K562 (cell line): ENCODE measurements around the gene ARID3A. TPM values are rescaled to one million over a fixed set of nuclear protein-coding genes. Genes with fewer than 3 reads are reported as not detected.

ENCODE experiments used
- ATAC-seq: fragments of 200-7000 bp; cut with Tn5 transposase; 3 replicates; pipeline ENCODE4 v1.9.1; 2020; ENCODE audit warnings: moderate library complexity
- BruUV-seq: library from RNA; stranded (reverse); fragments of 400-500 nt; replicated peaks from 2 replicates; lab custom pipeline; 2021; lab: Mats Ljungman, UMichigan
- CTCF ChIA-PET: fragments of 300-600 bp; formaldehyde crosslinking; extraction: SDS; loops from one replicate; lab custom pipeline; 2021; ENCODE audit warnings: low intra/inter-chr PET ratio; lab: Yijun Ruan, JAX
- POLR2A ChIA-PET: fragments of 300-600, 350-650 bp; sonication (Branson Sonifier 250); formaldehyde crosslinking; extraction: SDS; loops from one replicate; lab custom pipeline; 2021; ENCODE audit warnings: antibody characterized with exemption, inconsistent platforms; lab: Yijun Ruan, JAX
- DNase-seq, 4 experiments: peaks; one replicate each; pipeline versions ENCODE4 v3.0.0 to v3.0.0-alpha.2; 2011 to 2018; ENCODE audit warnings: low spot score in 3 of 4, mixed read lengths in 3 of 4; ENCODE audit errors: extremely low read depth in 1 of 4
- FAIRE-seq: peaks from 2 replicates; lab custom pipeline; 2011; peaks lifted over from hg19 to GRCh38; lab: Jason Lieb, UNC
- H2AFZ ChIP-seq: 2 replicates; pipeline ENCODE4 v1.6.0; 2011; ENCODE audit warnings: low read depth, low read length, control low read depth, inconsistent platforms
- H3K27ac ChIP-seq: fragments of 200-600 bp; 3 replicates; pipeline ENCODE4 v1.8.0; 2011; ENCODE audit warnings: low read depth, mild to moderate bottlenecking, control low read depth, inconsistent platforms, low read length, moderate library complexity, mixed read lengths; ENCODE audit errors: extremely low read depth
- H3K27me3 ChIP-seq, 2 experiments: fragments of 300-600 bp in 1 of 2; 2 replicates in 1 of 2; 3 replicates in 1 of 2; pipeline versions ENCODE4 v1.6.0 to v1.8.0; 2011; ENCODE audit warnings: inconsistent platforms in 2 of 2, low read length in 2 of 2, mild to moderate bottlenecking in 1 of 2, mixed read lengths in 1 of 2, moderate library complexity in 1 of 2; ENCODE audit not compliant: control insufficient read depth in 2 of 2, insufficient read depth in 2 of 2
- H3K36me3 ChIP-seq: fragments of 300-600 bp; 3 replicates; pipeline ENCODE4 v1.8.0; 2011; ENCODE audit warnings: mild to moderate bottlenecking, low read length, inconsistent platforms; ENCODE audit not compliant: control insufficient read depth, insufficient read depth
- H3K4me1 ChIP-seq, 2 experiments: fragments of 200-600 bp in 1 of 2; replicated peaks in 1 of 2; 2 replicates in 1 of 2; 3 replicates in 1 of 2; pipeline versions ENCODE4 v1.5.1 to v1.8.0; 2011; ENCODE audit warnings: inconsistent platforms in 2 of 2, low read length in 2 of 2, mild to moderate bottlenecking in 1 of 2, mixed read lengths in 1 of 2, moderate library complexity in 1 of 2; ENCODE audit not compliant: control insufficient read depth in 2 of 2, insufficient read depth in 2 of 2
- H3K4me2 ChIP-seq: 2 replicates; pipeline ENCODE4 v1.6.1; 2011; ENCODE audit warnings: low read length, control low read depth, inconsistent platforms, mixed read lengths; ENCODE audit not compliant: insufficient read depth
- H3K4me3 ChIP-seq: fragments of 200-600 bp; sonication (generic), shearing (Covaris generic); 2 replicates; pipeline ENCODE4 v1.5.1; 2016; ENCODE audit warnings: control low read depth, inconsistent platforms
- H3K79me2 ChIP-seq: fragments of 200-600 bp; 3 replicates; pipeline ENCODE4 v1.8.0; 2011; ENCODE audit warnings: low read length, inconsistent platforms; ENCODE audit not compliant: control insufficient read depth, insufficient read depth
- H3K9ac ChIP-seq, 2 experiments: 2 replicates each; pipeline versions ENCODE4 v1.6.0 to v1.6.1; 2011; ENCODE audit warnings: low read depth in 2 of 2, low read length in 2 of 2, control low read depth in 1 of 2, inconsistent platforms in 1 of 2, mild to moderate bottlenecking in 1 of 2, mixed read lengths in 1 of 2; ENCODE audit not compliant: insufficient read depth in 1 of 2
- H3K9me1 ChIP-seq: one replicate; pipeline ENCODE4 v1.6.0; 2011; ENCODE audit warnings: inconsistent platforms, mild to moderate bottlenecking, low read length, moderate library complexity; ENCODE audit not compliant: control insufficient read depth, insufficient read depth
- H3K9me3 ChIP-seq: replicated peaks from 2 replicates; pipeline ENCODE4 v1.5.1; 2011; ENCODE audit warnings: low read depth, low read length, inconsistent platforms; ENCODE audit not compliant: control insufficient read depth, insufficient read depth
- H4K20me1 ChIP-seq: replicated peaks from 2 replicates; pipeline ENCODE4 v1.6.1; 2011; ENCODE audit warnings: low read length, inconsistent platforms, mixed read lengths; ENCODE audit not compliant: control insufficient read depth, insufficient read depth
- CBFB ChIP-seq: sonication (generic); formaldehyde crosslinking; IDR thresholded peaks from 2 replicates; pipeline ENCODE4 v1.4.0; 2020; ENCODE audit warnings: mild to moderate bottlenecking, missing genetic modification reagents
- CEBPB ChIP-seq: fragments of 450-650 bp; IDR thresholded peaks from 2 replicates; pipeline ENCODE4 v1.6.1; 2016; ENCODE audit warnings: missing genetic modification characterization, missing compliant biosample characterization
- HMGN3 ChIP-seq: IDR thresholded peaks from 2 replicates; pipeline ENCODE4 v1.6.1; 2011; ENCODE audit warnings: borderline replicate concordance, low read depth, mild to moderate bottlenecking, mixed read lengths, low read length; ENCODE audit not compliant: insufficient read length; ENCODE audit errors: extremely low read depth
- HNRNPUL1 ChIP-seq: fragments of 200-400 bp; formaldehyde crosslinking; IDR thresholded peaks from 2 replicates; pipeline ENCODE4 v1.6.1; 2017; ENCODE audit warnings: low read length
- MITF ChIP-seq: IDR thresholded peaks from 2 replicates; pipeline ENCODE4 v1.6.1; 2014; ENCODE audit warnings: antibody characterized with exemption
- NR1H2 ChIP-seq: sonication (generic); formaldehyde crosslinking; IDR thresholded peaks from 2 replicates; pipeline ENCODE4 v1.4.0; 2020; ENCODE audit warnings: mild to moderate bottlenecking, missing genetic modification reagents
- PHF20 ChIP-seq: fragments of 450-650 bp; IDR thresholded peaks from 2 replicates; pipeline ENCODE4 v1.6.1; 2018; ENCODE audit not compliant: partially characterized antibody
- POLR2G ChIP-seq: fragments of 200-400 bp; formaldehyde crosslinking; IDR thresholded peaks from 2 replicates; pipeline ENCODE4 v1.6.1; 2017; ENCODE audit warnings: low read depth, mild to moderate bottlenecking, antibody characterized with exemption, low read length, moderate library complexity
- RBM25 ChIP-seq: fragments of 200-400 bp; formaldehyde crosslinking; IDR thresholded peaks from 2 replicates; pipeline ENCODE4 v1.6.1; 2018; ENCODE audit warnings: low read length, low read depth, moderate library complexity; ENCODE audit not compliant: severe bottlenecking
- SMARCB1 ChIP-seq: IDR thresholded peaks from 2 replicates; pipeline ENCODE4 v1.6.1; 2011; ENCODE audit warnings: improper control_type of control experiment, low read depth; ENCODE audit not compliant: insufficient read length
- TCFL5 ChIP-seq: fragments of 250-450 bp; sonication (Bioruptor Pico); conservative IDR thresholded peaks from 2 replicates; pipeline ENCODE4 v1.6.1; 2021; ENCODE audit warnings: mild to moderate bottlenecking, moderate library complexity, matching md5 sums
- ZBTB26 ChIP-seq: fragments of 450-650 bp; formaldehyde crosslinking; IDR thresholded peaks from 2 replicates; pipeline ENCODE4 v1.4.0; 2022; ENCODE audit warnings: missing genetic modification characterization
- ZNF707 ChIP-seq: fragments of 250-450 bp; sonication (Bioruptor Pico); conservative IDR thresholded peaks from 2 replicates; pipeline ENCODE4 v1.8.0; 2022; ENCODE audit warnings: inconsistent platforms, mild to moderate bottlenecking, moderate library complexity
- ZNF766 ChIP-seq: fragments of 200-800 bp; sonication (Bioruptor generic); conservative IDR thresholded peaks from 2 replicates; pipeline ENCODE4 v1.6.1; 2016; ENCODE audit warnings: missing genetic modification characterization, missing compliant biosample characterization
- WGBS: fragments of 100-300 bp; shearing (Covaris generic); methylation state at CpG from one replicate; pipeline ENCODE4 v1.1.6; 2016; ENCODE audit warnings: low coverage, mixed read lengths; ENCODE audit not compliant: insufficient coverage; ENCODE audit errors: missing lambda C conversion rate; 5-methylcytosine and 5-hydroxymethylcytosine counted together
- in situ Hi-C: fragments of 300-500 bp; cut with MboI; formaldehyde crosslinking; loops from 4 replicates; pipeline ENCODE4 v1.15.0; 2018; ENCODE audit warnings: inconsistent platforms, mixed read lengths
- intact Hi-C: fragments of 100-400 bp; cut with micrococcal nuclease; formaldehyde crosslinking; loops from 2 replicates; pipeline ENCODE4 v1.14.2; 2022
- polyA plus RNA-seq, 8 experiments: library from polyadenylated mRNA; depleted of rRNA in 4 of 8; stranded (reverse) in 5 of 8; unstranded in 3 of 8; fragments of >200 nt; fragmentation: Nextera tagmentation in 2 of 8; fragmentation: Illumina TruSeq in 1 of 8; extraction: Ambion mirVana in 2 of 8; extraction: Trizol in 1 of 8; gene quantifications; 2 replicates each; pipeline versions ENCODE4 v1.2.1 to v1.2.3, GENCODE V29; 2011 to 2014; ENCODE audit warnings: inconsistent platforms in 1 of 8, missing spikeins in 1 of 8
- total RNA-seq, 7 experiments: library from RNA; depleted of rRNA in 6 of 7; stranded (reverse); fragments of >200 nt in 6 of 7; fragmentation: Illumina TruSeq in 2 of 7; extraction: Trizol in 2 of 7; gene quantifications; 2 replicates each; pipeline versions ENCODE4 v1.2.1 to v1.2.3, GENCODE V29; 2011 to 2021; ENCODE audit warnings: low replicate concordance in 1 of 7

The ARID3A gene
- total and polyA plus RNA-seq, 9 of the 15 experiments (the other 6 are each of a cell fraction or from before 2014, with no cell fraction given) = 1.4 to 118 (median 31.2) TPM

GRCh38 chr19:994516-994915 lies 68.7 kb downstream of the ARID3A start:
- intact Hi-C loops (no loop called here), in situ Hi-C loops (no loop called here)
- Histone ChIP-seq H3K9me1 (peaks cover 6% of the 10 kb centered on the region), H2AFZ (no peak overlapping the region), H3K27me3 (no peaks in the 10 kb centered on the region), H3K4me3 (no peak overlapping the region), H3K9ac (no peak overlapping the region), H4K20me1 (no peaks in the 10 kb centered on the region; the same call in 1 of the 2 replicates), H3K9me3 (no peaks in the 10 kb centered on the region), H3K27ac (no peak overlapping the region), H3K4me2 (no peak overlapping the region), H3K4me1 (peaks cover 13 to 77% of the 10 kb centered on the region in 2 experiments; a peak in 4 of 5 replicates), H3K79me2 (no peaks in the 10 kb centered on the region), H3K36me3 (peaks cover 54% of the 10 kb centered on the region; the same call in 2 of the 3 replicates)
- DNase-seq = no peak
- no peak for ATAC-seq
- POLR2A ChIA-PET = interaction anchor here (1.4 to 2.8 kb wide), 2 partner anchors 10 to 25 kb away, joined by 5 to 10 read pairs; partner anchors contain the start of gene WDR18
- no peak for FAIRE-seq
- 96% methylated on average over 14 of the region's 18 CpGs for WGBS
- CTCF ChIA-PET = no interaction called here
- BruUV-seq = no TSS peak
- no peak for TF ChIP-seq TCFL5 (CRISPR knock-in tag)
- no peak for TF ChIP-seq RBM25
- TF ChIP-seq CBFB (CRISPR knock-in tag) = no peak
- no peak for TF ChIP-seq PHF20
- no peak for TF ChIP-seq ZBTB26 (CRISPR knock-in tag)
- TF ChIP-seq MITF = no peak
- TF ChIP-seq CEBPB = no peak
- no peak for TF ChIP-seq ZNF766 (CRISPR knock-in tag)
- TF ChIP-seq NR1H2 = no peak
- peak; percentile 53; the same call in 1 of the 2 replicates for TF ChIP-seq POLR2G
- no peak for TF ChIP-seq HNRNPUL1
- peak; percentile 2 for TF ChIP-seq HMGN3
- TF ChIP-seq ZNF707 (CRISPR knock-in tag) = no peak
- no peak for TF ChIP-seq SMARCB1
